Fibroblast of lung (primary cell): ENCODE data around the gene CISH. TPM values are rescaled to one million over a fixed set of nuclear protein-coding genes. Genes with fewer than 3 reads are reported as not detected.

ENCODE experiments used
- DNase-seq, 2 donors: peaks; one replicate each; pipeline versions ENCODE4 v3.0.0 to v3.0.0-alpha.2; 2010; ENCODE audit warnings: low read depth in 2 of 2
- H2AFZ ChIP-seq: 2 replicates; pipeline ENCODE4 v1.5.1; 2012; ENCODE audit warnings: low read length, control low read depth, inconsistent platforms
- H3K27ac ChIP-seq: 2 replicates; pipeline ENCODE4 v1.5.1; 2011; ENCODE audit warnings: low read length, control low read depth; ENCODE audit not compliant: insufficient read depth
- H3K27me3 ChIP-seq: 2 replicates; pipeline ENCODE4 v1.5.1; 2011; ENCODE audit warnings: mild to moderate bottlenecking, low read length; ENCODE audit not compliant: control insufficient read depth, insufficient read depth
- H3K36me3 ChIP-seq: 2 replicates; pipeline ENCODE4 v1.5.1; 2011; ENCODE audit warnings: low read length; ENCODE audit not compliant: control insufficient read depth, insufficient read depth
- H3K4me1 ChIP-seq: 2 replicates; pipeline ENCODE4 v1.5.1; 2011; ENCODE audit warnings: low read length; ENCODE audit not compliant: control insufficient read depth, insufficient read depth; ENCODE audit errors: extremely low read depth
- H3K4me2 ChIP-seq: 2 replicates; pipeline ENCODE4 v1.5.1; 2011; ENCODE audit warnings: low read length, control low read depth; ENCODE audit not compliant: insufficient read depth; ENCODE audit errors: extremely low read depth
- H3K4me3 ChIP-seq, 4 experiments: fragments of 200-600 bp in 1 of 4; sonication (generic) in 1 of 4; replicated peaks in 1 of 4; 2 replicates each; pipeline ENCODE4 v1.5.1; 2011 to 2016; ENCODE audit warnings: low read length in 4 of 4, low read depth in 3 of 4, mild to moderate bottlenecking in 3 of 4, control low read depth in 2 of 4, inconsistent platforms in 1 of 4, mixed read lengths in 1 of 4; ENCODE audit not compliant: insufficient read depth in 1 of 4; ENCODE audit errors: control extremely low read depth in 1 of 4
- H3K79me2 ChIP-seq: 2 replicates; pipeline ENCODE4 v1.5.1; 2012; ENCODE audit warnings: mild to moderate bottlenecking, low read length, inconsistent platforms; ENCODE audit not compliant: control insufficient read depth, insufficient read depth
- H3K9ac ChIP-seq: 2 replicates; pipeline ENCODE4 v1.5.1; 2011; ENCODE audit warnings: mild to moderate bottlenecking, low read length, control low read depth; ENCODE audit not compliant: insufficient read depth
- H3K9me3 ChIP-seq: 2 replicates; pipeline ENCODE4 v1.5.1; 2012; ENCODE audit warnings: low read depth, low read length; ENCODE audit not compliant: control insufficient read depth, insufficient read depth
- H4K20me1 ChIP-seq: 2 replicates; pipeline ENCODE4 v1.5.1; 2011; ENCODE audit warnings: low read length; ENCODE audit not compliant: control insufficient read depth, insufficient read depth; ENCODE audit errors: extremely low read depth
- CTCF ChIP-seq, 2 donors: IDR thresholded peaks in 1 of 2; conservative IDR thresholded peaks in 1 of 2; 1 replicate in 1 of 2; 2 replicates in 1 of 2; pipeline ENCODE4 v1.5.1; 2011 to 2012; ENCODE audit warnings: low read length in 2 of 2, control low read depth in 1 of 2, inconsistent platforms in 1 of 2, low read depth in 1 of 2, mild to moderate bottlenecking in 1 of 2
- EZH2 ChIP-seq: IDR thresholded peaks from 2 replicates; pipeline ENCODE4 v1.5.1; 2012; ENCODE audit warnings: low read length, control low read depth, mild to moderate bottlenecking; ENCODE audit errors: missing control alignments
- polyA plus RNA-seq, 2 donors: library from polyadenylated mRNA; depleted of rRNA in 1 of 2; stranded (reverse) in 1 of 2; unstranded in 1 of 2; fragments of >200 nt; gene quantifications; 2 replicates each; pipeline ENCODE4 v1.2.1, GENCODE V29; 2011 to 2012; ENCODE audit warnings: missing spikeins in 1 of 2
- total RNA-seq: library from RNA; depleted of rRNA; stranded (reverse); fragments of >200 nt; gene quantifications from 2 replicates; pipeline ENCODE4 v1.2.1, GENCODE V29; 2014

CISH gene
- total and polyA plus RNA-seq, 2 donors (not counting 1 experiment from before 2014, with no cell fraction given) = 0.99 to 1.9 TPM

GRCh38 chr3:50642382-50642781 lies 30.8 kb upstream of the CISH start:
- Histone ChIP-seq H4K20me1 (no peaks in the 10 kb centered on the region), H3K9me3 (no peaks in the 10 kb centered on the region), H3K9ac (no peak overlapping the region), H3K4me3 (no peak overlapping the region), H3K79me2 (no peaks in the 10 kb centered on the region), H3K4me1 (peaks cover 10% of the 10 kb centered on the region), H3K27ac (no peak overlapping the region), H3K27me3 (no peaks in the 10 kb centered on the region), H3K4me2 (no peak overlapping the region), H3K36me3 (no peaks in the 10 kb centered on the region), H2AFZ (no peak overlapping the region)
- no peak for TF ChIP-seq CTCF (conservative IDR thresholded peaks at IDR 0.05 in 1 of 2, IDR thresholded peaks at IDR 0.05 in 1 of 2; ENCODE audit: low read depth in 1 of 2, low read length in 2 of 2)
- no peak for TF ChIP-seq EZH2
- DNase-seq = no peak

DNA sequence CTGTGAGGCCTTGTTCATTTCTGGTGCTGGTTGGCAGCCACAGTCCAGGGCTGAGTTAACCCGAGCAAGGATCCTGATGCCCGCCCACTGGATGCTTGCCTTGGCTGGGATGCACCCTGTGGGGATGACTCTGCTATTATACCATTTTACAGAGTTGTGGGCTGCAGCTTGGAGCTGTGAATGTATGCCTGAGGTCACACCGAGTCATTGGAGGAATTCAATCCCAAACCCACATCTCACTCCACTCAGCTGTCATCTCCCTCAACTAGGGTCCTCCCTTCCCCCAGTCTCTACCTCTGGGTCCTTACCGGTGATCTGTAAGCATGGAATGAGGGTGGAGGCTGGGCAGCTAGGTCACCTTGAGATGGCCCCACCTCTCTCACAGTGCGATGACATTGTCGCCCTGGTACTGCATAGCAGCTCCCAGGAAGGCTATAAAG lies 27.5 kb upstream of the CISH start:
- TF ChIP-seq CTCF (conservative IDR thresholded peaks at IDR 0.05 in 1 of 2, IDR thresholded peaks at IDR 0.05 in 1 of 2; ENCODE audit: low read depth in 1 of 2, low read length in 2 of 2) (no peak), EZH2 (no peak)
- peak overlapping the region; percentile 27 for H3K4me2 ChIP-seq
- no peak overlapping the region for H2AFZ ChIP-seq

GRCh38 chr3:50637945-50638344 lies 26.4 kb upstream of the CISH start:
- no peak overlapping the region for H3K27ac ChIP-seq

More for the DNA sequence above, 27.5 kb upstream of the CISH start:
- Histone ChIP-seq H3K4me3 (no peak overlapping the region), H3K9ac (no peak overlapping the region), H3K27ac (no peak overlapping the region), H3K36me3 (no peaks in the 10 kb centered on the region), H3K4me1 (peaks cover 10% of the 10 kb centered on the region), H3K79me2 (no peaks in the 10 kb centered on the region), H4K20me1 (no peaks in the 10 kb centered on the region), H3K9me3 (no peaks in the 10 kb centered on the region), H3K27me3 (no peaks in the 10 kb centered on the region)
- DNase-seq = peak; percentile 33 to 83

More at GRCh38 chr3:50637945-50638344, 26.4 kb upstream of the CISH start:
- H3K9ac ChIP-seq = no peak overlapping the region
- H3K4me3 ChIP-seq = no peak overlapping the region
- H3K9me3 ChIP-seq = no peaks in the 10 kb centered on the region
- H3K4me1 ChIP-seq = peaks cover 10% of the 10 kb centered on the region
- H3K4me2 ChIP-seq = no peak overlapping the region
- no peaks in the 10 kb centered on the region for H4K20me1 ChIP-seq
- no peak for DNase-seq
- TF ChIP-seq CTCF (conservative IDR thresholded peaks at IDR 0.05 in 1 of 2, IDR thresholded peaks at IDR 0.05 in 1 of 2; ENCODE audit: low read depth in 1 of 2, low read length in 2 of 2) (no peak), EZH2 (no peak)
- no peaks in the 10 kb centered on the region for H3K27me3 ChIP-seq
- H3K36me3 ChIP-seq = no peaks in the 10 kb centered on the region
- H2AFZ ChIP-seq = no peak overlapping the region
- no peaks in the 10 kb centered on the region for H3K79me2 ChIP-seq
